SJCRH30 (cell line): Measurements from ENCODE around the gene TRMU. TPM values are rescaled to one million over a fixed set of nuclear protein-coding genes. Genes with fewer than 3 reads are reported as not detected.

Source experiments
- DNase-seq, 2 experiments: peaks; one replicate each; pipeline ENCODE4 v3.0.0-alpha.2; 2015 to 2020
- H3K27ac ChIP-seq: fragments of 250-450 bp; sonication (Bioruptor Pico); 2 replicates; pipeline ENCODE4 v1.5.1; 2020; ENCODE audit warnings: mild to moderate bottlenecking, moderate library complexity
- H3K27me3 ChIP-seq: fragments of 250-450 bp; sonication (Bioruptor Pico); 2 replicates; pipeline ENCODE4 v1.5.1; 2020; ENCODE audit warnings: mild to moderate bottlenecking, moderate library complexity
- H3K36me3 ChIP-seq: fragments of 250-450 bp; sonication (Bioruptor Pico); 2 replicates; pipeline ENCODE4 v1.5.1; 2020; ENCODE audit warnings: mild to moderate bottlenecking, moderate library complexity
- H3K4me1 ChIP-seq: fragments of 250-450 bp; sonication (Bioruptor Pico); 2 replicates; pipeline ENCODE4 v1.5.1; 2020; ENCODE audit warnings: mild to moderate bottlenecking, moderate library complexity
- H3K4me3 ChIP-seq: fragments of 250-450 bp; sonication (Bioruptor Pico); 2 replicates; pipeline ENCODE4 v1.5.1; 2020; ENCODE audit warnings: mild to moderate bottlenecking, moderate library complexity
- H3K9me3 ChIP-seq: fragments of 250-450 bp; sonication (Bioruptor Pico); replicated peaks from 2 replicates; pipeline ENCODE4 v1.5.1; 2020; ENCODE audit warnings: mild to moderate bottlenecking, moderate library complexity
- total RNA-seq: library from RNA; depleted of rRNA; stranded (reverse); fragments of >200 nt; shearing (Covaris generic); gene quantifications from 2 replicates; pipeline ENCODE4 v1.2.3, GENCODE V29; 2014

TRMU gene
- total RNA-seq, 1 experiment from 2014 or later: 94.8 TPM

- no peaks in the 10 kb centered on the region for H3K9me3 ChIP-seq
- H3K36me3 ChIP-seq: peaks cover 48% of the 10 kb centered on the region
- no peaks in the 10 kb centered on the region for H3K27me3 ChIP-seq
- H3K4me1 ChIP-seq: no peaks in the 10 kb centered on the region; the same call in 1 of the 2 replicates
- H3K27ac ChIP-seq: no peak overlapping the region
- no peak overlapping the region for H3K4me3 ChIP-seq
- no peak for DNase-seq
These were observed 3.1 kb downstream of the TRMU start for GRCh38 chr22:46338636-46339035.

- H3K9me3 ChIP-seq: no peaks in the 10 kb centered on the region
- no peak for DNase-seq
- H3K4me3 ChIP-seq: no peak overlapping the region
- no peaks in the 10 kb centered on the region; the same call in 1 of the 2 replicates for H3K4me1 ChIP-seq
- no peaks in the 10 kb centered on the region for H3K27me3 ChIP-seq
- no peak overlapping the region for H3K27ac ChIP-seq
- peaks cover 60% of the 10 kb centered on the region for H3K36me3 ChIP-seq
These were observed 4.4 kb downstream of the TRMU start for GRCh38 chr22:46339956-46340355.

DNA sequence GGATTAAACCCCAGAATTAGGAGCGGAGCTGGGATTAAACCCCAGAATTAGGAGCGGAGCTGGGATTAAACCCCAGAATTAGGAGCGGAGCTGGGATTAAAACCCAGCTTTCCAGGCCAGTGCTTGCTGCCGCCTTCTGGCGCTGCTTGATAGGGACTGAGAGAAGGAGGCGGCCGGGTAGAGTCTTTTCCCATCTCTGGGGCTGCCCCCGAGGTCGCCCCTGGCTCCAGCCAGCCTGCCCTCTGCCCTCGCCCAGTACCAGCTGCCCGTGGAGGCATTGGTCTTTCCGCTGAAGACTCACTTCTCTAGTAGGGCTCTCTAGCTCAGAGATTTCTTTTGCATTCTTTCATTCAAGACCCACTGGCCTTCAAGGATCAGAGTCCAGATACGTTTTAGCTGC lies 5.2 kb downstream of the TRMU start:
- peaks cover 64% of the 10 kb centered on the region for H3K36me3 ChIP-seq
- no peaks in the 10 kb centered on the region for H3K27me3 ChIP-seq
- H3K27ac ChIP-seq: no peak overlapping the region
- no peaks in the 10 kb centered on the region for H3K9me3 ChIP-seq
- no peak overlapping the region for H3K4me3 ChIP-seq
- H3K4me1 ChIP-seq: no peaks in the 10 kb centered on the region; the same call in 1 of the 2 replicates
- DNase-seq: no peak

- Histone ChIP-seq H3K36me3 (peaks cover 82% of the 10 kb centered on the region), H3K4me3 (no peak overlapping the region), H3K27me3 (no peaks in the 10 kb centered on the region), H3K4me1 (no peaks in the 10 kb centered on the region), H3K9me3 (no peaks in the 10 kb centered on the region), H3K27ac (no peak overlapping the region)
- no peak for DNase-seq
These were observed 11.3 kb downstream of the TRMU start for GRCh38 chr22:46346680-46347405.

- Histone ChIP-seq H3K27me3 (no peaks in the 10 kb centered on the region), H3K36me3 (peaks cover 77% of the 10 kb centered on the region), H3K9me3 (no peaks in the 10 kb centered on the region), H3K27ac (no peak overlapping the region), H3K4me1 (no peaks in the 10 kb centered on the region), H3K4me3 (no peak overlapping the region)
- DNase-seq: no peak
These were observed 12.1 kb downstream of the TRMU start for GRCh38 chr22:46347646-46348045.

GRCh38 chr22:46348099-46348695 lies 12.7 kb downstream of the TRMU start:
- no peaks in the 10 kb centered on the region for H3K4me1 ChIP-seq
- no peak overlapping the region for H3K27ac ChIP-seq
- no peak for DNase-seq
- H3K27me3 ChIP-seq: no peaks in the 10 kb centered on the region
- peaks cover 75% of the 10 kb centered on the region for H3K36me3 ChIP-seq
- H3K4me3 ChIP-seq: no peak overlapping the region
- H3K9me3 ChIP-seq: no peaks in the 10 kb centered on the region

DNA sequence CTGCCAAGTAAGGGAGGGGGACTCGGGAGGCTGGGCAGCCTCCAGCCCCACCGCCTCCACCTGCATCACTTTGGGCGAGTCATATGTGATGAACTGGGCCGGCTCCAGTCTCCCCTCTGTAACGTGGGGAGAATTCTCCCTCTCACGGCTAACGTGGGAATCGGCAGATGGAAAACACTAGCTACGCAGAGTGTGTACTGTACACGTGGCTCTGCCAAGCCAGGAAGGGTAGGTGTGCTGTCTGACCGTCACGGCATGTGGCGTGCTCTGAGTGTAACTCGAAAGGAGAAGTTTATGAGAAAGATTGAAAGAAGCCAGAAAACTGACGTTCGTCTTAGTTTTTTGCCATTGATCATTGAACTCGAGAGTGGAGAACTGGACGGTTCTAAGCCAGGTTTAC lies 13.7 kb downstream of the TRMU start:
- H3K9me3 ChIP-seq: no peaks in the 10 kb centered on the region
- no peak overlapping the region for H3K4me3 ChIP-seq
- H3K4me1 ChIP-seq: no peaks in the 10 kb centered on the region
- H3K36me3 ChIP-seq: peaks cover 68% of the 10 kb centered on the region
- no peak for DNase-seq
- no peaks in the 10 kb centered on the region for H3K27me3 ChIP-seq
- no peak overlapping the region for H3K27ac ChIP-seq

DNA sequence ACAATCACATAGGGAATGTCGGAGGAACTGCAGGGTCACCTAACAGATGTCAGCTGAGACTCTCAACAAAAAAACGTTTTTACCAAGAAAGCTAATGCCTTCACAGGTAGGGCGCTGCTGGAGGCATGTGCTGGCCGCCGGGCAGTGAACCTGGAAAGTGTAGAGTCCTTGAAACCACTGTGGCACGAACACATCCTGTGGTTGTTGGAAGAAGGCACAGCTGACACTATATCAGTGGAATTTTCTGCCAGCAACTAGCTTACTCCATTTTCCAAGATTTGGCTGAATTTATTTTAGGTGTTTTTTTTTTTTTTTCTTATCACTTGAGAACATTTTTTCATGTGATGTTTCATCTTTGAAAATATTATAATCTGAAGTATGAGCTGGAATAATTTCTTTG lies 14.2 kb downstream of the TRMU start:
- H3K4me1 ChIP-seq: no peaks in the 10 kb centered on the region
- H3K27me3 ChIP-seq: no peaks in the 10 kb centered on the region
- no peaks in the 10 kb centered on the region for H3K9me3 ChIP-seq
- no peak for DNase-seq
- H3K27ac ChIP-seq: no peak overlapping the region
- no peak overlapping the region for H3K4me3 ChIP-seq
- H3K36me3 ChIP-seq: peaks cover 66% of the 10 kb centered on the region

GRCh38 chr22:46350121-46350520 lies 14.6 kb downstream of the TRMU start:
- H3K4me3 ChIP-seq: no peak overlapping the region
- no peak overlapping the region for H3K27ac ChIP-seq
- H3K27me3 ChIP-seq: no peaks in the 10 kb centered on the region
- no peaks in the 10 kb centered on the region for H3K9me3 ChIP-seq
- H3K4me1 ChIP-seq: no peaks in the 10 kb centered on the region
- DNase-seq: no peak
- H3K36me3 ChIP-seq: peaks cover 64% of the 10 kb centered on the region

- DNase-seq: no peak
- Histone ChIP-seq H3K27me3 (no peaks in the 10 kb centered on the region), H3K9me3 (no peaks in the 10 kb centered on the region), H3K4me3 (no peak overlapping the region), H3K36me3 (peaks cover 60% of the 10 kb centered on the region), H3K27ac (no peak overlapping the region), H3K4me1 (no peaks in the 10 kb centered on the region)
These were observed 15.1 kb downstream of the TRMU start for GRCh38 chr22:46350646-46351045.

GRCh38 chr22:46351131-46351735 lies 15.7 kb downstream of the TRMU start:
- H3K27ac ChIP-seq: no peak overlapping the region
- no peaks in the 10 kb centered on the region for H3K4me1 ChIP-seq
- peaks cover 55% of the 10 kb centered on the region for H3K36me3 ChIP-seq
- no peaks in the 10 kb centered on the region for H3K9me3 ChIP-seq
- no peak for DNase-seq
- H3K27me3 ChIP-seq: no peaks in the 10 kb centered on the region
- H3K4me3 ChIP-seq: no peak overlapping the region

DNA sequence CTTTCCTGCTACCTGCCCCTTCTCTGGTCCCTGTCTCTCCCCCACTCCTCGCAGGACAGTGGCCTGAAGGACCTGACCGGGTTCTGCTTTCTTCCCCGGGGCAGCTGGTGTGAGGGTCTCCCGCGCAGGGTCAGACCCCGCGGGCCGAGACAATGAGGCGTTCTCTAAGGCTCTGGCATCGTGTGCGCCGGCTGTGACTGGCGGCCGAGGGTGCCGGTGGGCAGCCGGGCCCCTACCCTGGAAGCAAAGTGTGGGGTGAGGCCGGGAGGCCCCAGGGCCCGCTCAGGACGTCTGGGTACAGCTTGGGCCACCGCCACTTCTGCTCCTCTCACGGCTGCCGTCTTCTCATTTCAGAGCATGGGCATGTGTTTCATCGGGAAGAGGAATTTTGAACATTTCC lies 16.3 kb downstream of the TRMU start:
- Histone ChIP-seq H3K9me3 (no peaks in the 10 kb centered on the region), H3K27ac (no peak overlapping the region), H3K4me3 (no peak overlapping the region), H3K36me3 (peaks cover 50% of the 10 kb centered on the region), H3K4me1 (no peaks in the 10 kb centered on the region), H3K27me3 (no peaks in the 10 kb centered on the region)
- DNase-seq: no peak

DNA sequence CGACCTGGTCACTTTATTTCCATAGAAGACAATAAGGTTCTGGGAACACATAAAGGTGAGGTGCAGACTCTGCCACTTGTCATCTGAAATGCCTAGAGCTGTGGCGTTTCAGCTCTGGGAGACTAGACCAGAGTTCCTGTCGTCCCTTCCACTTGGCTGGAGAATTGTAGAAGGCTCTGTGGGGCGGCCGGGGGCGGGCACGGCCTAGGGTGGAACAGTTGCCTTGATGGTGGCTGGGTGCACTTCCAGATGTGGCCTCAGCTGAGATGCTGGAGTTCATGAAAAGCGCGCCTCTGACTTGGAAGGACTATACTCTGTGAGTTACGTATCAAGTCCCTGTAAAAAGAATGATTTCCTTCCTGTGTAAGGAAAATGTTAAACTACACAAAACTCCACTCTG lies 16.8 kb downstream of the TRMU start:
- Histone ChIP-seq H3K36me3 (peaks cover 46% of the 10 kb centered on the region), H3K4me1 (no peaks in the 10 kb centered on the region), H3K9me3 (no peaks in the 10 kb centered on the region), H3K27me3 (no peaks in the 10 kb centered on the region), H3K4me3 (no peak overlapping the region), H3K27ac (no peak overlapping the region)
- DNase-seq: no peak

- H3K36me3 ChIP-seq: peaks cover 40% of the 10 kb centered on the region
These were observed 17.3 kb downstream of the TRMU start for GRCh38 chr22:46352691-46353386.

GRCh38 chr22:46353483-46354105 lies 18.1 kb downstream of the TRMU start:
- H3K36me3 ChIP-seq: peaks cover 32% of the 10 kb centered on the region
- H3K4me3 ChIP-seq: no peak overlapping the region
- H3K27me3 ChIP-seq: no peaks in the 10 kb centered on the region
- DNase-seq: no peak
- H3K27ac ChIP-seq: no peak overlapping the region
- H3K9me3 ChIP-seq: no peaks in the 10 kb centered on the region
- no peaks in the 10 kb centered on the region for H3K4me1 ChIP-seq

More at GRCh38 chr22:46352691-46353386, 17.3 kb downstream of the TRMU start:
- Histone ChIP-seq H3K4me1 (no peaks in the 10 kb centered on the region), H3K9me3 (no peaks in the 10 kb centered on the region), H3K27me3 (no peaks in the 10 kb centered on the region), H3K27ac (no peak overlapping the region), H3K4me3 (no peak overlapping the region)
- DNase-seq: no peak
